Liver (tissue), 9 donors: ENCODE results near the gene SCG3. TPM values are rescaled to one million over a fixed set of nuclear protein-coding genes. Genes with fewer than 3 reads are reported as not detected.

Source experiments
- DNase-seq: peaks from one replicate; pipeline ENCODE4 v3.0.0-alpha.2; 2017; ENCODE audit warnings: low spot score
- H3K27ac ChIP-seq, 2 donors: one replicate each; pipeline ENCODE4 v1.7.0; 2013; ENCODE audit warnings: inconsistent platforms in 2 of 2, low read length in 2 of 2, control low read depth in 1 of 2, low read depth in 1 of 2, mild to moderate bottlenecking in 1 of 2
- H3K27me3 ChIP-seq, 4 donors: one replicate each; pipeline versions ENCODE4 v1.6.1 to v1.7.0; 2013; ENCODE audit warnings: low read length in 3 of 4, inconsistent platforms in 1 of 4, mild to moderate bottlenecking in 1 of 4, moderate library complexity in 1 of 4; ENCODE audit not compliant: control insufficient read depth in 4 of 4, insufficient read depth in 4 of 4
- H3K36me3 ChIP-seq, 4 donors: one replicate each; pipeline versions ENCODE4 v1.6.1 to v1.7.0; 2013; ENCODE audit warnings: low read length in 3 of 4, mild to moderate bottlenecking in 3 of 4, low read depth in 1 of 4, moderate library complexity in 1 of 4; ENCODE audit not compliant: control insufficient read depth in 4 of 4, insufficient read depth in 3 of 4
- H3K4me1 ChIP-seq, 4 donors: one replicate each; pipeline versions ENCODE4 v1.6.1 to v1.7.0; 2013; ENCODE audit warnings: low read length in 3 of 4, mild to moderate bottlenecking in 3 of 4, moderate library complexity in 1 of 4; ENCODE audit not compliant: control insufficient read depth in 4 of 4, insufficient read depth in 4 of 4
- H3K4me3 ChIP-seq, 3 donors: one replicate each; pipeline versions ENCODE4 v1.6.1 to v1.7.0; 2013; ENCODE audit warnings: low read length in 3 of 3, control low read depth in 1 of 3, low read depth in 1 of 3, mild to moderate bottlenecking in 1 of 3
- H3K9ac ChIP-seq, 2 donors: one replicate each; pipeline ENCODE4 v1.7.0; 2013; ENCODE audit warnings: low read length in 2 of 2, mild to moderate bottlenecking in 2 of 2, moderate library complexity in 2 of 2, control low read depth in 1 of 2, low read depth in 1 of 2
- H3K9me3 ChIP-seq, 4 donors: one replicate each; pipeline versions ENCODE4 v1.6.1 to v1.7.0; 2013; ENCODE audit warnings: low read length in 3 of 4; ENCODE audit not compliant: control insufficient read depth in 4 of 4
- EGR1 ChIP-seq, 2 donors: IDR thresholded peaks; 2 replicates each; pipeline ENCODE4 v1.6.1; 2016 to 2018; ENCODE audit warnings: antibody characterized with exemption in 2 of 2, low read depth in 2 of 2
- FOXA1 ChIP-seq: IDR thresholded peaks from 2 replicates; pipeline ENCODE4 v1.6.1; 2016; ENCODE audit warnings: antibody characterized with exemption
- FOXA2 ChIP-seq: IDR thresholded peaks from 2 replicates; pipeline ENCODE4 v1.6.1; 2016; ENCODE audit warnings: antibody characterized with exemption
- GABPA ChIP-seq, 2 donors: IDR thresholded peaks in 1 of 2; conservative IDR thresholded peaks in 1 of 2; 2 replicates each; pipeline ENCODE4 v1.6.1; 2016; ENCODE audit warnings: antibody characterized with exemption in 2 of 2, mild to moderate bottlenecking in 1 of 2, moderate library complexity in 1 of 2
- HNF4A ChIP-seq, 2 donors: conservative IDR thresholded peaks; 2 replicates each; pipeline ENCODE4 v1.6.1; 2016; ENCODE audit warnings: antibody characterized with exemption in 2 of 2, mild to moderate bottlenecking in 2 of 2
- HNF4G ChIP-seq: IDR thresholded peaks from 2 replicates; pipeline ENCODE4 v1.6.1; 2016; ENCODE audit warnings: antibody characterized with exemption
- JUND ChIP-seq, 2 donors: IDR thresholded peaks; 2 replicates each; pipeline ENCODE4 v1.6.1; 2016; ENCODE audit warnings: antibody characterized with exemption in 2 of 2
- NR2F2 ChIP-seq: IDR thresholded peaks from 2 replicates; pipeline ENCODE4 v1.6.1; 2016; ENCODE audit warnings: antibody characterized with exemption
- RAD21 ChIP-seq, 2 donors: IDR thresholded peaks; 2 replicates each; pipeline ENCODE4 v1.6.1; 2016; ENCODE audit warnings: antibody characterized with exemption in 2 of 2, mild to moderate bottlenecking in 2 of 2
- RXRA ChIP-seq, 2 donors: IDR thresholded peaks; 2 replicates each; pipeline ENCODE4 v1.6.1; 2017 to 2018; ENCODE audit warnings: antibody characterized with exemption in 2 of 2, mild to moderate bottlenecking in 1 of 2
- SP1 ChIP-seq: IDR thresholded peaks from 2 replicates; pipeline ENCODE4 v1.6.1; 2018; ENCODE audit warnings: antibody characterized with exemption, mild to moderate bottlenecking
- TAF1 ChIP-seq: conservative IDR thresholded peaks from 2 replicates; pipeline ENCODE4 v1.6.1; 2016; ENCODE audit warnings: antibody characterized with exemption, mild to moderate bottlenecking
- YY1 ChIP-seq: IDR thresholded peaks from 2 replicates; pipeline ENCODE4 v1.6.1; 2016; ENCODE audit warnings: antibody characterized with exemption, mild to moderate bottlenecking
- WGBS: extraction: QIAGEN DNeasy Blood & Tissue Kit; methylation state at CpG from one replicate; pipeline ENCODE4 v1.1.7; 2013; 5-methylcytosine and 5-hydroxymethylcytosine counted together
- polyA plus RNA-seq, 2 donors: library from polyadenylated mRNA; stranded (reverse) in 1 of 2; unstranded in 1 of 2; fragments of 200-250 nt in 1 of 2; fragments of >200 nt in 1 of 2; fragmentation: Nextera tagmentation in 1 of 2; extraction: Ambion mirVana in 1 of 2; gene quantifications; one replicate each; pipeline versions ENCODE4 v1.2.1 to v1.2.3, GENCODE V29; 2013 to 2015
- total RNA-seq, 2 donors: library from RNA; depleted of rRNA; stranded (reverse); fragments of >200 nt; gene quantifications; one replicate each; pipeline ENCODE4 v1.2.3, GENCODE V29; 2014
- TF ChIP-seq, protein P1 (sequence below): IDR thresholded peaks from 2 replicates; pipeline ENCODE4 v1.6.1; 2016; ENCODE audit warnings: antibody characterized with exemption
- TF ChIP-seq, protein P2 (sequence below): fragments of 150-350 bp; IDR thresholded peaks from 2 replicates; pipeline ENCODE4 v1.5.1; 2017; ENCODE audit warnings: improper control_type of control experiment, low read depth, low read length; ENCODE audit not compliant: missing input control
- TF ChIP-seq, protein P3 (sequence below): IDR thresholded peaks from 2 replicates; pipeline ENCODE4 v1.6.1; 2016; ENCODE audit warnings: antibody characterized with exemption
- TF ChIP-seq, protein P4 (sequence below): IDR thresholded peaks from 2 replicates; pipeline ENCODE4 v1.6.1; 2016; ENCODE audit warnings: antibody characterized with exemption
- TF ChIP-seq, protein P5 (sequence below): IDR thresholded peaks from 2 replicates; pipeline ENCODE4 v1.6.1; 2016; ENCODE audit warnings: antibody characterized with exemption, mild to moderate bottlenecking
- donor health status: healthy.
- donor health status: healthy.
- donor health status: healthy.
- donor health status: healthy.
- donor health status: healthy.

The SCG3 gene
- total and polyA plus RNA-seq, 4 donors, result under 0.01 to 0.05 (median 0.01) TPM; not detected in 1

DNA sequence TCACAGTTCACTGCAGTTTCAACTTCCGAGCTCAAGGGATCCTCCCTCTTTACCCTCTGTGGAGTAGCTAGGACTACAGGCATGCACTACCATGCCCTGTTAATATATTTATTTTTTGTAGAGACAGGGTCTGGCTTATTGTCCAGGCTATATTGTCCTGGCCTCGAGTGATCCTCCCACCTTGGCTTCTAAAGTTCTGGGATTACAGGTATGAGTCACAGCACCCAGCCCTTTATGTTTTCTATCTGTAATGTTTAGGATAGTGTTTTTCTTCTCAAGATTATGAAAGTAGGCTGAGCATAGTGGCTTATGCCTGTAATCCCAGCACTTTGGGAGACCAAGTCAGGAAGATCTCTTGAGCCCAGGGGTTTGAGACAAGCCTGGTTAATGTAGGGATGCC is 11.9 kb upstream of the SCG3 start:
- H3K27ac ChIP-seq, result no peak overlapping the region
- no peak overlapping the region for H3K4me3 ChIP-seq
- H3K9me3 ChIP-seq, result no peaks in the 10 kb centered on the region
- no peak overlapping the region for H3K9ac ChIP-seq
- H3K27me3 ChIP-seq, result peaks cover 0 to 2% (median 0%) of the 10 kb centered on the region in 4 donors
- no peaks in the 10 kb centered on the region for H3K4me1 ChIP-seq
- no peaks in the 10 kb centered on the region for H3K36me3 ChIP-seq
- no peak for DNase-seq
- no peak for TF ChIP-seq FOXA2
- TF ChIP-seq EGR1 (IDR thresholded peaks at IDR 0.05; ENCODE audit: low read depth in 2 of 2), result no peak
- no peak for TF ChIP-seq RAD21 (IDR thresholded peaks at IDR 0.05)
- no peak for TF ChIP-seq NR2F2
- TF ChIP-seq, protein P1, sequence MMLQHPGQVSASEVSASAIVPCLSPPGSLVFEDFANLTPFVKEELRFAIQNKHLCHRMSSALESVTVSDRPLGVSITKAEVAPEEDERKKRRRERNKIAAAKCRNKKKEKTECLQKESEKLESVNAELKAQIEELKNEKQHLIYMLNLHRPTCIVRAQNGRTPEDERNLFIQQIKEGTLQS, result no peak
- no peak for TF ChIP-seq HNF4G
- TF ChIP-seq, protein P2, sequence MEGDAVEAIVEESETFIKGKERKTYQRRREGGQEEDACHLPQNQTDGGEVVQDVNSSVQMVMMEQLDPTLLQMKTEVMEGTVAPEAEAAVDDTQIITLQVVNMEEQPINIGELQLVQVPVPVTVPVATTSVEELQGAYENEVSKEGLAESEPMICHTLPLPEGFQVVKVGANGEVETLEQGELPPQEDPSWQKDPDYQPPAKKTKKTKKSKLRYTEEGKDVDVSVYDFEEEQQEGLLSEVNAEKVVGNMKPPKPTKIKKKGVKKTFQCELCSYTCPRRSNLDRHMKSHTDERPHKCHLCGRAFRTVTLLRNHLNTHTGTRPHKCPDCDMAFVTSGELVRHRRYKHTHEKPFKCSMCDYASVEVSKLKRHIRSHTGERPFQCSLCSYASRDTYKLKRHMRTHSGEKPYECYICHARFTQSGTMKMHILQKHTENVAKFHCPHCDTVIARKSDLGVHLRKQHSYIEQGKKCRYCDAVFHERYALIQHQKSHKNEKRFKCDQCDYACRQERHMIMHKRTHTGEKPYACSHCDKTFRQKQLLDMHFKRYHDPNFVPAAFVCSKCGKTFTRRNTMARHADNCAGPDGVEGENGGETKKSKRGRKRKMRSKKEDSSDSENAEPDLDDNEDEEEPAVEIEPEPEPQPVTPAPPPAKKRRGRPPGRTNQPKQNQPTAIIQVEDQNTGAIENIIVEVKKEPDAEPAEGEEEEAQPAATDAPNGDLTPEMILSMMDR, result no peak
- TF ChIP-seq, protein P3, sequence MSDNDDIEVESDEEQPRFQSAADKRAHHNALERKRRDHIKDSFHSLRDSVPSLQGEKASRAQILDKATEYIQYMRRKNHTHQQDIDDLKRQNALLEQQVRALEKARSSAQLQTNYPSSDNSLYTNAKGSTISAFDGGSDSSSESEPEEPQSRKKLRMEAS, result no peak
- TF ChIP-seq SP1, result no peak
- TF ChIP-seq, protein P4, sequence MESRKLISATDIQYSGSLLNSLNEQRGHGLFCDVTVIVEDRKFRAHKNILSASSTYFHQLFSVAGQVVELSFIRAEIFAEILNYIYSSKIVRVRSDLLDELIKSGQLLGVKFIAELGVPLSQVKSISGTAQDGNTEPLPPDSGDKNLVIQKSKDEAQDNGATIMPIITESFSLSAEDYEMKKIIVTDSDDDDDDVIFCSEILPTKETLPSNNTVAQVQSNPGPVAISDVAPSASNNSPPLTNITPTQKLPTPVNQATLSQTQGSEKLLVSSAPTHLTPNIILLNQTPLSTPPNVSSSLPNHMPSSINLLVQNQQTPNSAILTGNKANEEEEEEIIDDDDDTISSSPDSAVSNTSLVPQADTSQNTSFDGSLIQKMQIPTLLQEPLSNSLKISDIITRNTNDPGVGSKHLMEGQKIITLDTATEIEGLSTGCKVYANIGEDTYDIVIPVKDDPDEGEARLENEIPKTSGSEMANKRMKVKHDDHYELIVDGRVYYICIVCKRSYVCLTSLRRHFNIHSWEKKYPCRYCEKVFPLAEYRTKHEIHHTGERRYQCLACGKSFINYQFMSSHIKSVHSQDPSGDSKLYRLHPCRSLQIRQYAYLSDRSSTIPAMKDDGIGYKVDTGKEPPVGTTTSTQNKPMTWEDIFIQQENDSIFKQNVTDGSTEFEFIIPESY, result no peak
- TF ChIP-seq, protein P5, sequence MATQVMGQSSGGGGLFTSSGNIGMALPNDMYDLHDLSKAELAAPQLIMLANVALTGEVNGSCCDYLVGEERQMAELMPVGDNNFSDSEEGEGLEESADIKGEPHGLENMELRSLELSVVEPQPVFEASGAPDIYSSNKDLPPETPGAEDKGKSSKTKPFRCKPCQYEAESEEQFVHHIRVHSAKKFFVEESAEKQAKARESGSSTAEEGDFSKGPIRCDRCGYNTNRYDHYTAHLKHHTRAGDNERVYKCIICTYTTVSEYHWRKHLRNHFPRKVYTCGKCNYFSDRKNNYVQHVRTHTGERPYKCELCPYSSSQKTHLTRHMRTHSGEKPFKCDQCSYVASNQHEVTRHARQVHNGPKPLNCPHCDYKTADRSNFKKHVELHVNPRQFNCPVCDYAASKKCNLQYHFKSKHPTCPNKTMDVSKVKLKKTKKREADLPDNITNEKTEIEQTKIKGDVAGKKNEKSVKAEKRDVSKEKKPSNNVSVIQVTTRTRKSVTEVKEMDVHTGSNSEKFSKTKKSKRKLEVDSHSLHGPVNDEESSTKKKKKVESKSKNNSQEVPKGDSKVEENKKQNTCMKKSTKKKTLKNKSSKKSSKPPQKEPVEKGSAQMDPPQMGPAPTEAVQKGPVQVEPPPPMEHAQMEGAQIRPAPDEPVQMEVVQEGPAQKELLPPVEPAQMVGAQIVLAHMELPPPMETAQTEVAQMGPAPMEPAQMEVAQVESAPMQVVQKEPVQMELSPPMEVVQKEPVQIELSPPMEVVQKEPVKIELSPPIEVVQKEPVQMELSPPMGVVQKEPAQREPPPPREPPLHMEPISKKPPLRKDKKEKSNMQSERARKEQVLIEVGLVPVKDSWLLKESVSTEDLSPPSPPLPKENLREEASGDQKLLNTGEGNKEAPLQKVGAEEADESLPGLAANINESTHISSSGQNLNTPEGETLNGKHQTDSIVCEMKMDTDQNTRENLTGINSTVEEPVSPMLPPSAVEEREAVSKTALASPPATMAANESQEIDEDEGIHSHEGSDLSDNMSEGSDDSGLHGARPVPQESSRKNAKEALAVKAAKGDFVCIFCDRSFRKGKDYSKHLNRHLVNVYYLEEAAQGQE, result no peak
- TF ChIP-seq HNF4A (conservative IDR thresholded peaks at IDR 0.05), result no peak
- no peak for TF ChIP-seq RXRA (IDR thresholded peaks at IDR 0.05)
- TF ChIP-seq YY1, result no peak
- TF ChIP-seq GABPA (IDR thresholded peaks at IDR 0.05 in 1 of 2, conservative IDR thresholded peaks at IDR 0.05 in 1 of 2), result no peak
- no peak for TF ChIP-seq FOXA1
- TF ChIP-seq JUND (IDR thresholded peaks at IDR 0.05), result no peak
- TF ChIP-seq TAF1, result no peak
- 70% methylated on average over 2 of the region's 2 CpGs for WGBS
